ENCODE data around the gene TUBB6. TPM values are rescaled to one million over a fixed set of nuclear protein-coding genes. Genes with fewer than 3 reads are reported as not detected.

The TUBB6 gene
- total RNA-seq, 3 donors from 2014 or later (not counting 1 experiment from before 2014, with no cell fraction given), result 0.97 to 3.2 (median 2.8) TPM

DNA sequence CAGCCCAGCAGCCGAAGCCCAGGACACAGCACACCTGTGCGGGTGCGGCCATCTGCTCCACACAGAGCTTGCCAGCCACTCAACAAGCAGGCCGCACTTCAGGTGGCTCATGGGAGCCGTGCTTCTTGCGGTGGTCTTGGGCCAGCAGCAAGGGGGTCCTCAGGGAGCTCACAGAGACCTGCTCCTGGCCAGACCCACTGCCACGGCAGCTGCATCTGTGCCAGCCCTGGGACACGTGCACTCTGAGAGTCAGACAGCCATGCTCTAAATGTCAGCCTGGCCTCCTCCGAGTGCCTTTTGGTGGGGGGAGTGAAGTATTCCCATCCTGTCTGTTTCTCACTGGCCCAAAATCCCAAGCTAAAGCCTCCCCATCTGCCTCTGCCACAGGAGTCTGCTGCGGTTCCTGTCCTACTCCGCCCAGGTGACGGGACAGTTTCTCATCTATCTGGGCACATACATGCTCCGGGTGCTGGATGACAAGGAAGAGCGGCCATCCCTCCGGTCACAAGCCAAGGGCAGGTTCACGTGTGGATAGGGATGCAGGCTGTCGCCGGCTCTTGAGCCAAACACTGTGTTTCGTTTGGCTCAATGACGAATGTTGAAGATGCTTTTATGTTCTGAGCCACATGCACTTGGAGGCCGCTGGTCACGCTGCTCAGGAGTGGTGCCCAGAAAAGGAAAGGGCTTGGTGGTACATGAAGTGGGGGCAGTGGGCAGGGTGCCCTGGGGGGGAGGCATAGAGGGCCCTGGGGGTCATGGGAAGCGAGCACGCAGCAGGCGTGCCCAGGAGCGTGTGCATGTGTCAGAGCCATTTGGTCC is 31.1 kb upstream of the TUBB6 start:
- no peaks in the 10 kb centered on the region for H3K4me1 Mint-ChIP-seq
- H3K27me3 Mint-ChIP-seq (ENCODE audit: low read depth in 2 of 2), result peaks cover 0 to 7% of the 10 kb centered on the region in 2 donors
- no peak overlapping the region for H3K4me3 ChIP-seq (ENCODE audit: low read length)
- H3K36me3 Mint-ChIP-seq, result no peaks in the 10 kb centered on the region
- ATAC-seq, result no peak
- no peaks in the 10 kb centered on the region for H3K9me3 ChIP-seq (ENCODE audit: control insufficient read depth, insufficient read depth, low read length)
- no peak overlapping the region for H3K27ac ChIP-seq (ENCODE audit: low read length)
- H3K4me3 Mint-ChIP-seq, result no peak overlapping the region
- DNase-seq, result no peak
- H3K27me3 ChIP-seq (ENCODE audit: control insufficient read depth, insufficient read depth, low read length), result no peaks in the 10 kb centered on the region
- intact Hi-C loops (cut with micrococcal nuclease), result no loop called here
- no peaks in the 10 kb centered on the region for H3K9me3 Mint-ChIP-seq
- 90% methylated on average over 25 of the region's 26 CpGs for WGBS (ENCODE audit: insufficient coverage)
- H3K36me3 ChIP-seq (ENCODE audit: control insufficient read depth, insufficient read depth, low read length), result no peaks in the 10 kb centered on the region
- peaks cover 3% of the 10 kb centered on the region for H3K4me1 ChIP-seq (ENCODE audit: control insufficient read depth, insufficient read depth, low read length)
- TF ChIP-seq, protein P1, sequence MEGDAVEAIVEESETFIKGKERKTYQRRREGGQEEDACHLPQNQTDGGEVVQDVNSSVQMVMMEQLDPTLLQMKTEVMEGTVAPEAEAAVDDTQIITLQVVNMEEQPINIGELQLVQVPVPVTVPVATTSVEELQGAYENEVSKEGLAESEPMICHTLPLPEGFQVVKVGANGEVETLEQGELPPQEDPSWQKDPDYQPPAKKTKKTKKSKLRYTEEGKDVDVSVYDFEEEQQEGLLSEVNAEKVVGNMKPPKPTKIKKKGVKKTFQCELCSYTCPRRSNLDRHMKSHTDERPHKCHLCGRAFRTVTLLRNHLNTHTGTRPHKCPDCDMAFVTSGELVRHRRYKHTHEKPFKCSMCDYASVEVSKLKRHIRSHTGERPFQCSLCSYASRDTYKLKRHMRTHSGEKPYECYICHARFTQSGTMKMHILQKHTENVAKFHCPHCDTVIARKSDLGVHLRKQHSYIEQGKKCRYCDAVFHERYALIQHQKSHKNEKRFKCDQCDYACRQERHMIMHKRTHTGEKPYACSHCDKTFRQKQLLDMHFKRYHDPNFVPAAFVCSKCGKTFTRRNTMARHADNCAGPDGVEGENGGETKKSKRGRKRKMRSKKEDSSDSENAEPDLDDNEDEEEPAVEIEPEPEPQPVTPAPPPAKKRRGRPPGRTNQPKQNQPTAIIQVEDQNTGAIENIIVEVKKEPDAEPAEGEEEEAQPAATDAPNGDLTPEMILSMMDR (IDR thresholded peaks at IDR 0.05), result no peak
- no peak overlapping the region for H3K27ac Mint-ChIP-seq

DNA sequence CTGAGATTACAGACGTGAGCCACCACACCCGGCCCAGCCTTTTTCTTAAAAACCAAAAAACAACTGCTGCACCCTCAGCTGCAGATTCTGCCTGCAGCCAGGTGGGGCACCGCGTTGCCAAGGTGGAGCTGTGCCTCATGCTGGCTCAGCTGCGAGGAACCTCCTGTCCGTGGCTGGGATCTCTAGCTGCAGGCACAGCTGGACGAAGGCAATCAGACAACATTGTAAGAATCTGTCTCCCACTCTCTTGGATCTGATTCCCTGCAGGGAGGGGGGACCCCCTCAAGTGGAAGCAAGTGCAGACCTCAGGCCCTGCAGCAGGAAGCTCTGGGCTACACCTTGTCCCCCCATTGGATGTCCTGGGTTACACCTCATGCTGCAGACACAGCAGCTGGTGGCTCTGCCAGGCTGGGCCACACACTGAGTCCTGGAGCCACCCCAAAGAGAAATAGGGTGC is 29.8 kb upstream of the TUBB6 start:
- 73% methylated on average over 7 of the region's 7 CpGs for WGBS (ENCODE audit: insufficient coverage)
- H3K4me3 Mint-ChIP-seq, result no peak overlapping the region
- TF ChIP-seq, protein P1 (IDR thresholded peaks at IDR 0.05), result no peak
- no peak overlapping the region for H3K27ac Mint-ChIP-seq
- H3K9me3 Mint-ChIP-seq, result no peaks in the 10 kb centered on the region
- no peaks in the 10 kb centered on the region for H3K36me3 Mint-ChIP-seq
- Histone ChIP-seq H3K4me3 (ENCODE audit: low read length) (no peak overlapping the region), H3K4me1 (ENCODE audit: control insufficient read depth, insufficient read depth, low read length) (no peaks in the 10 kb centered on the region), H3K27ac (ENCODE audit: low read length) (no peak overlapping the region), H3K27me3 (ENCODE audit: control insufficient read depth, insufficient read depth, low read length) (no peaks in the 10 kb centered on the region), H3K9me3 (ENCODE audit: control insufficient read depth, insufficient read depth, low read length) (no peaks in the 10 kb centered on the region), H3K36me3 (ENCODE audit: control insufficient read depth, insufficient read depth, low read length) (no peaks in the 10 kb centered on the region)
- no peaks in the 10 kb centered on the region for H3K4me1 Mint-ChIP-seq
- peaks cover 0 to 3% of the 10 kb centered on the region in 2 donors for H3K27me3 Mint-ChIP-seq (ENCODE audit: low read depth in 2 of 2)
- DNase-seq (no peak), ATAC-seq (no peak)
- intact Hi-C loops (cut with micrococcal nuclease), result no loop called here

DNA sequence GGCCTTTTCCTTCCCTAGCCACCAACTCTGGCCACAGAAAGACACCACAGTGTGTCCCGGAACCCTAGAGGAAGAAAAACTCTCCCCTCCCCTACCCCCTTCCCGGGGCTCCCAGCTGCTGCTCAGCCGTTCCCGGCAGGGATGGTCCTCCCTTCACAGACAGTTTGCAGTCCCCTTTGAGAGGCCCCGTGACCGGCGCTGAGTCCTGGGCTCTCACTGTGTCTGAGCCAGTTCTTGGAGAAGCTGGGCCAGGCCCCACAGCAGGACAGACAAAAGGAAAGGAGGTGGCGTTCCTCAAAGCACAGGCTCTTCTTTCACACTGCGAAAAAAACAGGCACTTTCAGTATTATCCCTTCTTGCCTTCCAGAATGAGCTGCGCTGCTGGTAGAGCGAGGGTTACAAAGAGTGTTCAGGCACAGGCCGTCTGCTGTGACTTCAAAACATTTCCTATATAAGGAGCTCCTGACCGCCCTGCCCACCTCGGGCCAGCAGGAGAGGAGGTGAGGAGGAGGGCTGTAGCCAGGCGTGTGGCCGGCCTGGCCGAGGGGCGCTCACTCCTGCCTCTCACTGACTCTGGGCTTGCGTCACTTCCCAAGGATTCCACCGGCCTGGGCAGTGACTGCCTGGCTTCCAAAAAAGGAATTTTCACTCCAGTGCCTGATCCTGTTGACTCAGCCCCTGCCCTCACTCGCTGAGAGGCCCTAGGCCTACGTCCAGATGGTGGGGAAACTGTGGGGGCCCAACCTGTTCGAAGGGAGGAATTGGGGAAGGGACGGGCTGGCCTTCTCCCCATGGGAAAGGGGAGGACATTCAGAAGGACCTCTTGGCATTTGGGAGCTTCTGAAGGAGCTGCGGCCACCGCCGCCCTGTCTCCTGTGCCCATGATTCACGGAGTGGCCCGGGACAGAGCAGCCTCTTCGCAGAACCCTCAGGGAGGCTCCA is 29.0 kb upstream of the TUBB6 start:
- Mint-ChIP-seq H3K27me3 (ENCODE audit: low read depth in 2 of 2) (peaks cover 2 to 3% of the 10 kb centered on the region in 2 donors), H3K4me3 (no peak overlapping the region), H3K27ac (no peak overlapping the region), H3K9me3 (no peaks in the 10 kb centered on the region), H3K4me1 (no peaks in the 10 kb centered on the region), H3K36me3 (no peaks in the 10 kb centered on the region)
- no peak for DNase-seq
- H3K4me3 ChIP-seq (ENCODE audit: low read length), result no peak overlapping the region
- H3K27me3 ChIP-seq (ENCODE audit: control insufficient read depth, insufficient read depth, low read length), result no peaks in the 10 kb centered on the region
- no peak for ATAC-seq
- H3K36me3 ChIP-seq (ENCODE audit: control insufficient read depth, insufficient read depth, low read length), result no peaks in the 10 kb centered on the region
- TF ChIP-seq, protein P1 (IDR thresholded peaks at IDR 0.05), result no peak
- H3K4me1 ChIP-seq (ENCODE audit: control insufficient read depth, insufficient read depth, low read length), result no peaks in the 10 kb centered on the region
- no peak overlapping the region for H3K27ac ChIP-seq (ENCODE audit: low read length)
- intact Hi-C loops (cut with micrococcal nuclease), result no loop called here
- 75% methylated on average over 30 of the region's 30 CpGs for WGBS (ENCODE audit: insufficient coverage)
- H3K9me3 ChIP-seq (ENCODE audit: control insufficient read depth, insufficient read depth, low read length), result no peaks in the 10 kb centered on the region

Measured in natural killer cell (primary cell).